ENCODE results near the gene CAMTA1. TPM values are rescaled to one million over a fixed set of nuclear protein-coding genes. Genes with fewer than 3 reads are reported as not detected.

CAMTA1 gene
- total RNA-seq, 1 donor from 2014 or later = 63.8 TPM

DNA sequence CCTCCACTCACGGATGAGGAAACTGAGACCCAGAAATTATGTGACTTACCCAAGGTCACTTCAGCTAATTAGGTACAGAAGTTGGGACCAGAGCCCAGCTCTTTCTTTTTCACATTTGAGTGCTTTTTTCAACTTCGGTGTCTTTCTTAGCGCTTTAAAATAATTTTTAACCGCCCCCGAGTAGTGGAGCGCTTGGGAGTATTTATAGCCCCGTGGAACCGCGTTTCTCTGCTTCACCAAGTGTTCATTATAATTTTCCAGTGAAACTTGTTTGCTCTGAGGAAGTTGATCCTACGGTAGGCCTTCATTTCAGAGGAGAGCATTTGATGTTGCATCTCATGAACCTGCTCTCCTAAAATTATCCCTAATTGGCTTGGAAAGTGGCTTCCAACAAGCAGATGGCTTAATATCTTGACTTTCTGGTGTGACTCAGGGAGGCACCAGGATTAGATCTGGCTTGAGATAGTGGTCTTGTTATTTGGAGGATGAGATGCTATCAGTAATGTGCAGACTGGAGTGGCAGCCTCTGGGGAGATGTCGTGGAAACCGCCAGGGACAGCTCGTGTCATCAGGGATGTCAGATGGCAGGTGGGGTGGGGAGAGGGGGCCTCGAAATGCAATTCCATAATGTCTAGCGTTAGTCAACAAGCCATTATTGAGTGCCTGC lies 321.3 kb downstream of the CAMTA1 start:
- no peaks in the 10 kb centered on the region for H3K36me3 Mint-ChIP-seq (ENCODE audit: low read depth)
- H3K27ac Mint-ChIP-seq (ENCODE audit: unreplicated experiment) = no peak overlapping the region
- TF ChIP-seq, protein P1, sequence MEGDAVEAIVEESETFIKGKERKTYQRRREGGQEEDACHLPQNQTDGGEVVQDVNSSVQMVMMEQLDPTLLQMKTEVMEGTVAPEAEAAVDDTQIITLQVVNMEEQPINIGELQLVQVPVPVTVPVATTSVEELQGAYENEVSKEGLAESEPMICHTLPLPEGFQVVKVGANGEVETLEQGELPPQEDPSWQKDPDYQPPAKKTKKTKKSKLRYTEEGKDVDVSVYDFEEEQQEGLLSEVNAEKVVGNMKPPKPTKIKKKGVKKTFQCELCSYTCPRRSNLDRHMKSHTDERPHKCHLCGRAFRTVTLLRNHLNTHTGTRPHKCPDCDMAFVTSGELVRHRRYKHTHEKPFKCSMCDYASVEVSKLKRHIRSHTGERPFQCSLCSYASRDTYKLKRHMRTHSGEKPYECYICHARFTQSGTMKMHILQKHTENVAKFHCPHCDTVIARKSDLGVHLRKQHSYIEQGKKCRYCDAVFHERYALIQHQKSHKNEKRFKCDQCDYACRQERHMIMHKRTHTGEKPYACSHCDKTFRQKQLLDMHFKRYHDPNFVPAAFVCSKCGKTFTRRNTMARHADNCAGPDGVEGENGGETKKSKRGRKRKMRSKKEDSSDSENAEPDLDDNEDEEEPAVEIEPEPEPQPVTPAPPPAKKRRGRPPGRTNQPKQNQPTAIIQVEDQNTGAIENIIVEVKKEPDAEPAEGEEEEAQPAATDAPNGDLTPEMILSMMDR (IDR thresholded peaks at IDR 0.05) = no peak
- no peaks in the 10 kb centered on the region for H3K9me3 Mint-ChIP-seq (ENCODE audit: low read depth)
- H3K27me3 Mint-ChIP-seq (ENCODE audit: low read depth) = peaks cover 22% of the 10 kb centered on the region
- H3K4me1 Mint-ChIP-seq (ENCODE audit: low read depth) = no peaks in the 10 kb centered on the region
- no peak overlapping the region for H3K4me3 Mint-ChIP-seq (ENCODE audit: unreplicated experiment)
- DNase-seq (ENCODE audit: low spot score) = no peak

DNA sequence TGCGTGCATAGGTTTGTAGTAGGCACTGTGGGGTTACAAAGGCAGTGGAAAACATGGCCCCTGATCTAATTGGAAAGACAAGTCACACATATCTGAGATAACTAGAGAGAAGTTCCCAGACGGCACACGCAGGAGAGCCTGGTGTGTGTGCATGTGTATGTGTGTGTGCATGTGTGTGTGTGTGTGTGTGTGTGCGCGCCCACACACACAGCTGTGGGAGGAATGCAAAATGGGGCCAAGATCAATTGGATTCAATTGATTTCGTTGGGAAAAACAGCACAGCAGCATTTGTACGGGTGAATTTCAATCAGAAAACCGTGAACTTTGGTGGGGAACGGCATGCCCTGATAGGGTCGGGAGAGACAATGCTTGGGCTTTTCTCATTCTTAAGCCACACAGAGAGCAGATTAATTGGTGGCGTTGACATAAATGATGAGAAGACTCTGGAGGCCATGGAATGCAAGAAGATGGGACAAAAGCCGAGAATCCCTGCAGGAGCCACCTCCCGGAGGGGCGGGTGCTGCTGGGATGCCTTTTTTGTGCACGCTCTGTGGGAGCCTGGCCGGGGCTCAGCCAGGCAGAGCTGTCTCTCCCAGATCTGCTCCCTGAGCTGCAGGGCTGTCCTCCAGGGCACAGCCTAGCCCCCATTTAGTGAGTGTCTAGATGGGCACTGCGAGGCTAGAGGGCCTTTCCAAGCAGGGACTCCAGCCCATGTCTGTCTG lies 322.0 kb downstream of the CAMTA1 start:
- Mint-ChIP-seq H3K4me3 (ENCODE audit: unreplicated experiment) (no peak overlapping the region), H3K36me3 (ENCODE audit: low read depth) (no peaks in the 10 kb centered on the region), H3K9me3 (ENCODE audit: low read depth) (no peaks in the 10 kb centered on the region), H3K27me3 (ENCODE audit: low read depth) (peaks cover 22% of the 10 kb centered on the region), H3K27ac (ENCODE audit: unreplicated experiment) (no peak overlapping the region), H3K4me1 (ENCODE audit: low read depth) (no peaks in the 10 kb centered on the region)
- TF ChIP-seq, protein P1 (IDR thresholded peaks at IDR 0.05) = no peak
- no peak for DNase-seq (ENCODE audit: low spot score)

DNA sequence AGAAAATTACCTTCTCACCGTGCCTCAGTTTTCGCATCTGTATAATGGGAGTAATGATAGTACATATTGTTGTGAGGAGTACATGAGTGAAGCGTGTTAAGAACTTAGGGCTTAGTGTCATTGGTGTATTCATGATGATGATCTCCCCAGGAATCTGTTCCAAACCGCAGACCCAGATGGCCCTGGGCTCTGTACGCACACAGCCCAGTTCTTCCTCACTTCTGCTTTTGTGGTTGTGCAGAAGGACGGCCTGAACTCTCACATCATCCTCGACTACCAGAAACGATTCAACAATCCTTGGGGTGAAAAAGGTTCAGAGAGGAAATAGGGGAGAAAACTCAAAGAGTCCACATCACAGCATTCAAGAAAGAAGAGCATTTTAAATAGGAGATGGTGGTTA lies 323.0 kb downstream of the CAMTA1 start:
- Mint-ChIP-seq H3K9me3 (ENCODE audit: low read depth) (no peaks in the 10 kb centered on the region), H3K4me3 (ENCODE audit: unreplicated experiment) (no peak overlapping the region), H3K36me3 (ENCODE audit: low read depth) (no peaks in the 10 kb centered on the region), H3K4me1 (ENCODE audit: low read depth) (no peaks in the 10 kb centered on the region), H3K27ac (ENCODE audit: unreplicated experiment) (no peak overlapping the region), H3K27me3 (ENCODE audit: low read depth) (peaks cover 22% of the 10 kb centered on the region)
- no peak for DNase-seq (ENCODE audit: low spot score)
- TF ChIP-seq, protein P1 (IDR thresholded peaks at IDR 0.05) = no peak

DNA sequence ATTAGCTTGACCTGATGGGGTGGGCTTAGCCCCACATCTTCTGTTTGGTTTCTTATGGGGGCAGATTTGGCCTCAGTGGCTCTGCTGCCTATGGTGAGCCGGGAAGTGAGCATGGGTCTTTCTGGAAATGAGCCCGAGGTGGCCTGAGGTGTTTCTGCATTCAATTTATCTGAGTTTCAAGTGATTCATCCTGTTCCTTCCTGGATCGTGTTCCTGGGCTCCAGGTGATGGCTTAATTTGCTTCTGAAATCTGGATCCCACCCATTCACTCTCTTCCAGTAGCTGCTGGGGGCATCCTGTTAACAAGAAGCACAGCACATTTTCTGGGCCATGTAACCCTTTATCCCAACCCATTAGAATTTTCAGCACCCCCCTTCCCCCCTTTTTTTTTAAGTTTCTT lies 324.6 kb downstream of the CAMTA1 start:
- H3K27me3 Mint-ChIP-seq (ENCODE audit: low read depth) = peaks cover 22% of the 10 kb centered on the region
- DNase-seq (ENCODE audit: low spot score) = no peak
- H3K36me3 Mint-ChIP-seq (ENCODE audit: low read depth) = no peaks in the 10 kb centered on the region
- H3K4me3 Mint-ChIP-seq (ENCODE audit: unreplicated experiment) = no peak overlapping the region
- H3K4me1 Mint-ChIP-seq (ENCODE audit: low read depth) = no peaks in the 10 kb centered on the region
- no peaks in the 10 kb centered on the region for H3K9me3 Mint-ChIP-seq (ENCODE audit: low read depth)
- TF ChIP-seq, protein P1 (IDR thresholded peaks at IDR 0.05) = no peak
- H3K27ac Mint-ChIP-seq (ENCODE audit: unreplicated experiment) = no peak overlapping the region

DNA sequence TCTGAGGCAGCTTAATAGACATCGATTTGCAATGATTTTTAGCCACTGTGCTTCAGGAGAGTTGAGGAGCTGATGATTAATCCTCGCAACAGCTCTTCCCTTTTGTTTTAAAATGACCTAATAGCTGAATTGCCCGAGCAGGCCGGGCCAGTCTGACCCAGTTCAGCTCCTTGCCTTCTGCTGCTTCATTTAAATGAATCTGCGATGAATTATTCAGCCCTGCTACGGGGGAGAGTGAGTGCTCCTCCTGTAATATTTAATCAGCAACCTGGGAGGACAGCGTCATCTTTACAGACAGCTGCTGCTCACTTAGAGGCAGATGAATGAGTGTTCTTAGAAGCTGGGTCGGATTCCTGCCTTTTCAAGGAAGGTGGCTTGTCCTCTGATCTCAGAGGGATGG lies 325.1 kb downstream of the CAMTA1 start:
- H3K4me1 Mint-ChIP-seq (ENCODE audit: low read depth) = no peaks in the 10 kb centered on the region
- H3K27me3 Mint-ChIP-seq (ENCODE audit: low read depth) = peaks cover 22% of the 10 kb centered on the region
- H3K9me3 Mint-ChIP-seq (ENCODE audit: low read depth) = no peaks in the 10 kb centered on the region
- TF ChIP-seq, protein P1 (IDR thresholded peaks at IDR 0.05) = no peak
- H3K36me3 Mint-ChIP-seq (ENCODE audit: low read depth) = no peaks in the 10 kb centered on the region
- no peak overlapping the region for H3K4me3 Mint-ChIP-seq (ENCODE audit: unreplicated experiment)
- DNase-seq (ENCODE audit: low spot score) = no peak
- no peak overlapping the region for H3K27ac Mint-ChIP-seq (ENCODE audit: unreplicated experiment)
